DMS79 (cell line): ENCODE data around the gene HSPH1.

Source experiments
- DNase-seq: peaks from one replicate; lab custom pipeline; 2025; lab: John Stamatoyannopoulos, UW

HSPH1 gene

DNA sequence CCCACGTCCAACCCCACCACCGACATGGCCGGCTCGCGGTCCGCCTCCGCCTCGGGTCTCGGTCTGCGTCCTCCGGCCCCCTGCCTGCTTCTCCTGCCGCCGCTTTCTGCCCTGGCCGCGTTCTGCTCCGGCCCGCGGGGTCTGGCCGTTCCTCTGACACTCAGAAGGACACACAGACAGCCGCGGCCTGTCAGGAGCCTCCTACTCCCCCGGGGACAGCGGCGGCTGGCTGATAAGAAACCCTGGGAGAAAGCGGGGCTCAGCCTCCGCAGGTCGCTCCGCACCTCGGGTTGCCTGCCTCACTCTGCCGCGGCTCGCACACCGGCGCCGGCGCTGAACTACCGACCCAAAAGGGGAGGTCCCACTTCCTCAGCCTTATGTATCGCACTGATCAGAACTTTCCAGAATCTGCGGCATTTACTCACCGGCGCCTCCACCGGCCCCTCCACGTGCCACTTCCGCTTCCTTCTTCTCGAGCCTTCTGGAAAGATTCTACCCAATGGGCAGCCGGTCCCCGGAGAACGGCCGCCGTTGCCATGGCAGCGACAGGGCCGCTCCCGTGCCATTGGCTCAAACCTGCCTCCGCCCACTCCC is at the start of gene HSPH1:
HSPH1 (minus strand) TSS at position 348 of the 594 bp plus-strand sequence; CDS start at position 26, 322 bp downstream.
- DNase-seq: peak; percentile 89

DNA sequence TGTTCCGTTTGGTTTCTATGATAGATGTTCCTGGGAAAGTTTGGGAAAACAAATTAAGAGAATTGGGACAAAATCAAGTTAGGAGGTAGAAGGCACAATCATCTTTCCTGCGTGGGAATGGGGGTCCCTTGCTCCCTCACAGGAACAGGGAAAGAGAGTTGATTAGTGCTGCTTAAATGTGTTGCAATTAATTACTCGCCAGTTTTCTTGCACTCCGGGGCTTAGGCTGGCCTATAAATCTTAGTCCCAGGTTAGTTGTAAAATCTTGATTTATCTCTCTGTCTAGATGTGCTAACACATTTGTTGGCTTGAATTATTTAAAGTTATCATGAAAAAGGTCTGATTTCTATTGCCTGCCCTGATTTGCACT is 48.1 kb upstream of the HSPH1 start:
- DNase-seq: no peak

DNA sequence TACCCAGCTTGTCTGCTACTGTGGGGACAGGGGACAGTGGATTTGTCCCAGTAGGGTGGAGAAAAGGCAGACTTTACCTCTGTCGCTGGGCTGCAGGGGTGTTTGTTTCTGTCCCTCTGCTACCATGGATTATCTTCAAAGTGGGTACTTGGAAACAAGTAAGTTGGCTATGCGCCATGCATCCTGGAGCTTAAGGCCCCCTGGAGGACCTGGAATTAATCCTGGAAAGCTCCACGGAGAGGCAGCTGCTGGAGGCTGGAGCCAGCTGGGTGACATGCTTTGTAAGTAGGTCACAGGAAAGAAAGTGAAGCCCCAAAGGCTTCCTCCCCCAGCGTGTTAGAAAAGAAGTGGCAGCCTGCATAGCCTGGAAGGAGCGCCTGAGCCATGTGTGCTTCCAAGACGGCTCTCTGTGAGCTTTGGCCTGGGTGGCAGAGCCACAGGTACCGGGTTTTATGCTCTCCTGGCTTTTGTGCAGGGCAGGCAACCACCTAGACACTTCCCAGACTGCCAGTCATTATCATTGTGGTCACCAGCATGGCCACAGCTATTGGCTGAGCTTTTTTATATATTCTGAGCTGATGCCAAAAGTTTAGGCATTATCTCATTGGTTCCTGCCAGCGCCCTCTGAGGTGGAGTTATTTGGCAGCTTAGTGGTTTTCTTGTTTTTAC is 47.6 kb upstream of the HSPH1 start:
- DNase-seq: peak; percentile 83

DNA sequence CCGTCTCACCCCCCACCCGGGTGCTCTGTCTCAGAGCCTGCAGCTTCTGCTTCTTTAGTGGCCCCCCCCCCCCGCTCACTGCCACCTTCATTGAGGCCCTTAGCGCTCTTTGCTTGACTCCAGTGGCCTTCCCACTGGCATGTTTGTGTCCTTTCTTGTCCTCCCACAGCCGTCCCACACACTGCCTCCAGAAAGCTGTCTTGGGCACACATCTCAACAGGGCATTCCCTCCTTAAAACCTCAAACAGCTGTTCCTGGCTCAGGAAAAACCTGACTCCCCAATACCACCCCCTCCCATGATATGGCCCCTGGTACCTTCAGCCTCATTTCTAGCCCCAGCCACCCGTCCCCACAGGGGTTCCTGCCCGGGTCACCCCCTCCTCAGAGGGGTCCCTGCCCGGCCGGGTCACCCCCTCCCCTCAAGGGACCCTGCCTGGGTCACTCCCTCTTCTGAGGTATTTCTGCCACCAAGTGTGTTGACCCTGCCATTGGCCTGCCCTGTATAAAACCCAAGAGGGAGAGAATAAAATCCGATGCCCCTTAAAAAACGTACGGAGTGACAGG is 46.9 kb upstream of the HSPH1 start:
- no peak for DNase-seq

DNA sequence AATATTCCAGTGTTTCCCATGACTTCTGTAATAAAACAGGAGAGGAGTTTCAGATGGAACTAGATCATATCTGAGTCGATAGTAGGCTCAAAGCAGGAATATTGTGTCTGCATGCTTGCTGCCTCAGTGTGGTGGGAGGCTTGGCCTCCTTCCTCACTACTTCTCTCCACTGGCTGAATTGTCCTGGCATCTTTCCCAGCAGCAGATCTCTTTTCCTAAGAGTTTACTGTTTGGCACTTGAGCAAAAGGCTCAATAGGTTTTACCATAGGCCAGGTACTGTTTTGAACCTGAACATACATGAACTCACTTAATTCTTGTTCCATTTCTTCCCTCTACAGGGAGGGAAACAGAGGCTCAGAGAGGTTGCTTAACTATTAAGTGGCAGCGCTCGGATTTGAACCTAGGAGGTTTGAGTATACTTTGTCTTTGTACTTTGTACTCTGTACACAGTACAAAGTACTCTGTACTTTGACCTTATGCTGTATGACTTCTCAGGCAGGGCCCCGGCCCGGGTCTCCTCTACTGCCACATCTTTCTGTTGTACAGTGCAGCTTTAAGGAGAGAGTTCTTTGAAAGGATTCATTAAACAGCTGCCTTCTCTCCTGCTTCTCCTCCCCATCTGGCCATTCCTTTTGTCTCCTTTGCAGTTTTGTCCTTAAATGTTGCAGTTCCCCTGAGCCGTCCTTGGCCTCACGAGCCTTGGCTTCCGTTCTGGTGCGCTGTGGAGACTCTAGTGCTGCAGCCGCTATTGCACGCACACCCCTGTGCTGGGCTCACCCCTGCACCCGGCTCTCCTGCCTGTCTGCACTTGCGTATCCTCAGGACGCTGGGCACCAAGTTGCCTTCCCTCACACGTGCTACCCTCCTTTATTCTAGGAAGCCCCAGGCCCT is 46.2 kb upstream of the HSPH1 start:
- DNase-seq: peak; percentile 68

DNA sequence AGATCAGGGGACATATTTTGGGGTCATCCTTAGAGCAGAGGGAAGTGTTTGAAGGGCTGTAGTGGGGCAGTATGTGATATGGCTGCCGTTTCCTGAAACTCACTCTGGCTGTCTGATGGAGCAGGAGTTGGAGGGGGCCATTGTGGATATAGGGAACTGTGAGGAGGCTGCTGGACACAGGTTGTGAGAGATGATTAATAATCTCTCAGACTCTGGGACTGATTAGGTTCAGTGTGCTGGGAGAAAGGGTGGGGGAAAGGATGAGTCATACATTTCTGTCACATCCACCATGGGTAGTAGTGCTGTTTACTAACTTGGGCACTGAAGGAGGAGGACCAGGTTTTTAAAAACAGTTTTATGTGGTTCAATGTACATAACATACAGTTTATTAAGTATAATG is 42.9 kb upstream of the HSPH1 start:
- DNase-seq: no peak

DNA sequence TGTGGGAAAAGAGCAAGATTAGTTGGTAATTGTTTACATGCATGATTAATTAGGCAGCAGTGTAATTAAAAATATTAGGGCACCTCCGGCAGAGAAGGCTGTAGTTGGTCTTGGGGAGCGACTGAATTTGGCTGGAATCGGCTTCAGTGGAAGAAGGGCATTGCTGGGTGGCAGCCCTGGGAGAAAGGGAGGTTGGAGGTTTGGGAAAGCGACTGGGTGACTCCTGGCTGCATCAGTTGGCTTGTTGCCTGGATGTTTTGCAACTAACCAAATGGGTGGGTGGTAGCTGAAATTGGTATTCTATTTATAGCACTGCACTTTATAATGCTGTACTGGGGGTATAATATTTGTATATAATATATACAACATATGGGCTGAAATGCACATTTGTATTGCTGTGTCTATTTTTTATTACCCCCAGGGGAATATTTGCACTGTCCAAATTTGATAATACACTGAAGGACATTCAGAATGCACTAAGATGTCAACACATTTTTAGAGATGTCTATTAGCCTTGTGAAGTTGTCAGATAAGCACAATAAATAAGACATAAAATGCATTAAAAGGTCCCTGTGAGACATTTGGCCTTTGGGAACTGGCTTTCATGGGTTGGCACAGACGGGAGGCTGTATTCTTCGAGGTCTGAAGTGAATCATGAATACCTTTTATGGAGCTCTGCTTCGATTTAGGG is 39.8 kb upstream of the HSPH1 start:
- no peak for DNase-seq

DNA sequence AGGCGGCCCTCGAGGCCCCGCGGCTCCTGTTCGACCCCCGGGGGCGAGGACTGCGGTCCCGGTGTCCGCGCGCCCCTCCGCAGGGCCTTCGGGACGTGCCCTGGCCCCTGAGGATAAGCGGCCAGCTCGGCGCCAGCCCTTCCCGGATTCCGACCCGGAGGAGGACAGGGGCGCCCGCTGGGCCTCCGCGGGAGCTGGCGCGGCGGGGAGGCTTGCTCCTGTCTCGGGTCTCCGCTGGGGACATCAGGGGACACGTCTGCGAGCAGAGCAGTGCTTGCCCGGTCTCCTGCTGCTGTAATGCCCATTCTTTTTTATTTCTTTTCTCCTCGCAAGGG is 38.9 kb upstream of the HSPH1 start:
- no peak for DNase-seq

DNA sequence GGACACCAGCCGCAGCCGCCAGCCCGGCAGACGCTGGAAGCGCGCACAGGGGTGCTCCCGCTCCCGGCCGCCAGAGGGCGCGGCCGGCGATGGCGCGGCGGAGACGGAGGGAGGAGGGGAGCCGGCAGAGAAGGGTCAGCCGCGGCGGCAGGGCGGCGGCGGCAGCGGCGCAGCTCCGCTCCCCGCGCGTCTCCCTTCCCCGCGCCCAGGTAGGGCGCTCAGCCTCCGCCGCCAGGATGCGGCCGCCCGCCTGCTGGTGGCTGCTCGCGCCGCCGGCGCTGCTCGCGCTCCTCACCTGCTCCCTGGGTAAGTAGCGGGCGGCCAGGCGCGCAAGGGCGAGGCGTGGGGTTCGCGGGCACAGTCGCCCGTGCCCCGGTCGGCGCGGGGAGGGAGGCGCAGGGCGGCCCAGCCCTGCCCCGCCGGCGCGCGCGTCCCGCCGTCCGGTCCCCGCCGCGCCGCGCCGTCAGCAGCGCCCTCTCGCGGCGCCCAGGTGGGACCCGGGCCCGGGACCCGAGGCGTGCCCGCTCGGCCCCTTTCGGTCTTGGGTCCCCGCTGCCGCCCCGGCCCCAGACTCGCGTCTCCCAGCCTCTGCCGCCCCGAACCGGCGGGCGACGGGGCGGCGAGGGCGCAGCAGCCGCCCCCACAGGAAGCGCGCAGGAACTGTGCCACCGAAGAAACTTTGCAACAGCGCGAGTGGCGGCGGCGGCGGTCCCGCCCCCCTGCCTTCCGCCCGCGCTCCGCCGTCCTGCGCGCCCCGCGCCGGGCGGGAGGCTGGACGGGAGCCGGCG is 38.3 kb upstream of the HSPH1 start, which contains the start of gene B3GLCT:
B3GLCT (plus strand) TSS at position 127 of the 788 bp plus-strand sequence; CDS start at position 237, 110 bp downstream.
- no peak for DNase-seq

DNA sequence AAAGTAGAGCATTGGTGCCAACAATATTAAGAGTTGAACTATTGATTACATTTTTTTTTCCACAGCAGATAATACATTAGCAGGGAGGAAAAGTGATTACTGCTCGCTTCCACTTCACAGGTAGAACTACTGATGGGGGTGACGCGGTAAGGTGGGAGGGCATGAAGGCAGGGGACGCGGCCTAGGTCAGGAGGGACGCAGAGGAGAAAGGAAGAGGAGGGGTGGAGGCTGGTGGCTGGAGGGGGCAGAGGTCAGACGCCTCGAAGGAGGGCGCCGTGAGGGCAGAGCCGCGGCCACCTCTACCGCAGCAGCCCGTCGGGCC is 37.8 kb upstream of the HSPH1 start:
- DNase-seq: no peak

DNA sequence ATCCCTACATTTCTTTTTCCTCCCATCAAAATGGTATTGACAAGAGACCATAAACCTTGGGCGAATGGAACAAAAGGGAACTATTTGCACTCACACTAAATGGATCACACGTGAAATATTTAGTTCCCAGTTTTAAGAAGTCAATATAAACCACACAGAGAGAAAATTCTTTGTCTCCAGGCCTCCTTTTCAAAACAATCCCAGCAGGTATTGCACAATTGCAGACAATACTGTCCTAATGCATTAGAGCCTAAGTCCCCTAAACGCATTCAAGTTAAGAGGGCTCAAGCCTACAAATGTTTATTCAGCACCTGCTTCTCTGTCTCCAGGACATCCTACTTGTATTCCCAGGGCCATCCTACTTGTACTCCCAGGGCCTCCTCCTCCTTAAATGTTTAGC is 36.8 kb upstream of the HSPH1 start:
- no peak for DNase-seq

DNA sequence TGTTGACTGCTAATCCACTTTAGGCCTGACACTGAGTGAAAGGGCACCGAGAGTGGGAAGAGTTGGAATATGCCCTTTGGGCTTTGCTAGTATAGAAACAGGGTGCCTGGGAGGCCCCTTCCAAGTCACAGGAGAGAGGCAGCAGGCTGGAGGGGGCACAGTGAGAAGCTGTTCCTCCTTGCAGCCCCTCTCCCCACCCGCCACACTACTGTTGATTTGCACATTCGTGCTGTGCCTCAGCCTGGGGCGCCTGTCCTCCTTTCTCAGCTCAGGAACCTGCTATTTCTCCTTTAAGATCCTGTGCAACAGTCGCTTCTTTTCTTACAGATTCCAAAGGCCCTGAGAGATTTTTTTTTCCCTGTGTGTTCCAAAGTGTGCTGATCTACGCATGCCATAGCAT is 35.3 kb upstream of the HSPH1 start:
- DNase-seq: no peak

DNA sequence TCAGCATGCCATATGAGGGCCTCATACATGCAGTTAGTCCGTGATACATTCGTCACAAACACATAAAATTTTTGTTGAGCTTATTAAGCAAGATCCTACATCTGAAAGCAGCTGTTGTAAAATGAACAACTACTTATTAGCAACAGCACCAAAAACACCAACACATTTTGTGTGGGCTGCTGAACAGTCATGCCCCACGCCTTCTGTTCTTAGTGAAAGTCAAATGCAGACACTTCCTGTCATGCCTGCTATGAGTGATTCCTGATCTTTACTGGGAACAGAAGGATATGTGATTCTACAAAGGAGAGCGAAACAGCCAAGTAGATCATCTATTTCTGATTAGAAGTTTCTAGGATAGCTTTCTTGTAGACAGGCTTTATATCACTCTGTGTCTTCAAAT is 33.9 kb upstream of the HSPH1 start:
- DNase-seq: no peak

DNA sequence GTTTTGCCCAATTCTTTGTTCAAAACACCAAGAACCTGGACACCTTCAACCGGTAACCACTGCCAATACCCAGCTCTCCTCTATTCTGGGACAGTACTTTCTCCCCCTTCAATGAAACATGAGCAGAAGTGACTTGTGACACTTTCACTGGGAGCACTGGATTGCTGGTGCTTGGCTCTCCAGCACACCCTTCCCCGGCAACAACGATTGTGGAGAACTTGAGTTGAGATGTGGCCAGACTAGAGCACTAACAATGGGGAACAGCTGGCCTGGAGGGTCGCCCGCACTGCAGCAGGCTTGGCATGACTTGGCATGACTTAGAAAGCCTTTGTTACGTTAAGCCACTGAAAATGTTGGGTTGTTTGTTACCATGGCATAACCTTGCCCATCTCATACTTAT is 30.6 kb upstream of the HSPH1 start:
- no peak for DNase-seq

DNA sequence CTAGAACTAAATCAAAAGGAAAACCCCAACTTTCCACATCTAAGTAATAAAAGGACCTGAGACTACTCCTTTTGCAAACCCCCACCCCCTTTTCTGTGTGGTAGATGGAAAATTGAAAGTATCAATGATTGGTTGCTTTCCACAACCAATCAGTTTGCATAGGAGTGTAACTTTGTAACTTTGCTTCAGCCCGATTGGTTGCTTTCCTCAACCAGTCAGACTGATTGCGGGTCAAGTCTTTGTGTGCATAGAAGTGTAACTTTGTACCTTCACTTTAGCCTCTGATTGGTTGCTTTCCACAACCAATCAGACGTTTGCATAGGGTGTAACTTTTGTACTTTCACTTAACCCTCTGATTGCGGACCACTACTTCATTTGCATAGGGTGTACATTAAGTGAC is 30.0 kb upstream of the HSPH1 start:
- DNase-seq: no peak

DNA sequence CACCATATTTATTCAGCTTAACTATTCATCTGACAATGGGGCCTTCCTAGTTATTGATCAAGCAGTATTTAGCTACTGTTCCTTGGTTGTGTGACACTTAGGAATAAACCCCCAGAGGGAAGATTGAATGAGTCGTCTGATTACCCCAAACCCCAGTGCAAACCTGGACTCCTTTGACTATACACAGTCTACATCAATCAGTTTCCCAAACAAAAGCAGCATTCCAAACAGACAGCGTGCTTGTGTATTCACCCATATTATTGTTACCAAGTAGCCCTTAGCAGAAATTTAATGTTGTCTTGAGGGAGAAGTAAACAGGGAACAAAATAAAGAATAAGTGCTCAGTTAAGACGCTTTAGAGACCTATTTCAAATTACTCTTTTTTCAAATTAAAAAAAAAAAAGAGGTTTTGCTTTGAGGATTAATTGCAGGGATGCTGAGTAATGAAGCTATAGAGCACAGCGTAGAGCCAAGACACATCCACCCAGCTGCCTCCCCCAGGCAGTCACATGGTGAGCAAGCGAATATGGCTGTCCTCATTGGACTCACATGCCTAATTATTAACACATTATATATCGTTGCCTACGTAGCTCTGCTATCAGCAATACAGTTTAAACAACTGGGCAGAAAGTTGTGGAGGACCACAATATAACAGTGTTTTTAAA is 23.4 kb upstream of the HSPH1 start:
- no peak for DNase-seq

DNA sequence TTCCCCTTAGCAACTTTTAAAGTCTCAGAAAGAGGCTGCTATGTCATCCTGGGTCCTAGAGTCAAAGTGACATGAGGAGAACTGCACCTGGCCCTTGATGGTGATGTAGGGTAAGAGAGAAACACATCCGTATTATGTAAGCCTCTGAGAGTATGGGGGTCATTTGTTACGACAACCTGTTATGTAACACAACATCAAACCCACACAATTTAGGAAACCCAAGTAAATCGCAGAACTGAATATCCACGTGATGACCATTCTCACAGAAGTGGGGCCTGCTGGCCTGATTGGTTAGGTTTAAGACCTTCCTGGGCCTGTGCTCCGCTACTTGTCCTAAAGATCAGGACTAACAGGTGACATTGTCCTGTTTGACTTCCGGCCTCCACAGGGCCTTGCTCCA is 22.7 kb upstream of the HSPH1 start:
- DNase-seq: no peak

DNA sequence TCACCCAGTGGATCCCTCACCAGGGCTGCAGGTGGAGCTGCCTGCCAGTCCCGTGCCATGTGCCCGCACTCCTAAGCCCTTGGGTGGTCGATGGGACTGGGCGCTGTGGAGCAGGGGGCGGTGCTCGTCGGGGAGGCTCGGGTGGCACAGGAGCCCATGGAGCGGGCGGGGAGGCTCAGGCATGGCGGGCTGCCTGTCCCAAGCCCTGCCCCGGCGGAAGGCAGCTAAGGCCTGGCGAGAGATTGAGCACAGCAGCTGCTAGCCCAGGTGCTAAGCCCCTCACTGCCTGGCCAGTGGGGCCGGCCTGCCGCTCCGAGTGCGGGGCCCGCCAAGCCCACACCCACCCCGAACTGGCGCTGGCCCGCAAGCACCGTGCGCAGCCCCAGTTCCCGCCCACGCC is 21.3 kb upstream of the HSPH1 start:
- DNase-seq: no peak

DNA sequence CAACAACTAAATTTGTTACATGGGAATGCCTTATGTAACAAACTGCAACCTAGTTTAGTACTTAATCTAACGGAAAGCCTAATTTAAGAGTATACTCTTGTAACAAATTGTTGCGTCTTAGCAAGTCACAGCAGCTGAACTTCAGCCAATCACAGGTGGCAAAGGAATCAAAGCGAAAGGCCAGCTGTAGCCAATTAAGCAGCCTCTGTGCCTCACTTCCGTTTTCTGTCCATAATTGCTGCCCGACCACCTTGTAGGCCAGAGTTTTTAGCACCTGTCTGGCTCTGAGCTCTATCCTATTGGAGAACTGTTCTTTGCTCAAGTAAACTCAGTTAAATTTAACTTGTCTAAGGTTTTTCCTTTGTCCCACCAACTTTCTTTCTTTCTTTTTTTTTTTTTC is 18.1 kb upstream of the HSPH1 start:
- DNase-seq: no peak

DNA sequence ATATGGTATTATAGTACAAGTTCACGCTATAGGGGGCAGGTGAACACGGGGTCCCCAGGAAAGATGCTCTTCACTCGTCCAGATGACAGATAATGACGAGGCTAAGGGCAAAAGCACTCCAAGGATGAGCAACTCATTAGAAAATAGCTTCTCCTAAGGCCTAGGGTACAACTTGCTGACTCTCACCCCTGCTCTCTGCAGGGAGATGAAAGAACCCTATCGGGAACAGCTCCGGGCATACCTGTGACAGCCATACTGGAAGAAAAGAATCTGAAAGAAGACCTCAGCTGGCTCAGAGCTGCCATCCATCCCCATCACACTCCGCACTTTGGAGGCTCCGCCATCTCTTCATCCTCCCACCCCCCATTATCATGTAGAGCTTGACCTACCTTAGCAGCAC is 17.5 kb upstream of the HSPH1 start:
- no peak for DNase-seq
